ENCODE measurements around the gene ANP32B.
"Not testable (repeated sequence)": the region's sequence is repeated elsewhere in the genome, so short reads cannot be mapped to it uniquely, and the experiment has no call there.

Gene ANP32B

GRCh38 chr9:97964901-97965300 lies 18.2 kb upstream of the ANP32B start:
- DNase-seq = no peak

GRCh38 chr9:97966493-97966892 lies 16.6 kb upstream of the ANP32B start:
- DNase-seq = no peak

GRCh38 chr9:97969014-97969413 lies 14.1 kb upstream of the ANP32B start:
- DNase-seq = no peak

GRCh38 chr9:97970165-97970564 lies 13.0 kb upstream of the ANP32B start:
- DNase-seq = no peak

- no peak for DNase-seq
Observed at GRCh38 chr9:97972753-97973152, 10.4 kb upstream of the ANP32B start.

- DNase-seq = no peak
Observed at GRCh38 chr9:97975376-97975775, 7.8 kb upstream of the ANP32B start.

GRCh38 chr9:97976633-97977032 lies 6.5 kb upstream of the ANP32B start:
- DNase-seq = not testable (repeated sequence)

GRCh38 chr9:97978371-97979130 lies 4.6 kb upstream of the ANP32B start:
- no peak for DNase-seq

- no peak for DNase-seq
Observed at GRCh38 chr9:97979788-97980478, 3.2 kb upstream of the ANP32B start.

- no peak for DNase-seq
Observed at GRCh38 chr9:97980479-97980803, 2.7 kb upstream of the ANP32B start.

GRCh38 chr9:97980918-97981845 lies 2.0 kb upstream of the ANP32B start:
- no peak for DNase-seq

- no peak for DNase-seq
Observed at GRCh38 chr9:97981846-97982682, 1.1 kb upstream of the ANP32B start.

- DNase-seq = peak; percentile 57 to 69
Observed at GRCh38 chr9:97983589-97984187, 547 bp downstream of the ANP32B start.

GRCh38 chr9:97984188-97985057 lies 1.3 kb downstream of the ANP32B start:
- peak; percentile 78 to 84 for DNase-seq

GRCh38 chr9:97985058-97985861 lies 2.1 kb downstream of the ANP32B start:
- peak in 1 of 2 donors; percentile 50 for DNase-seq

- DNase-seq = peak; percentile 13 to 15
Observed at GRCh38 chr9:97987487-97987886, 4.3 kb downstream of the ANP32B start.

GRCh38 chr9:97990259-97990658 lies 7.1 kb downstream of the ANP32B start:
- no peak for DNase-seq

- DNase-seq = no peak
Observed at GRCh38 chr9:97991818-97992217, 8.7 kb downstream of the ANP32B start.

- DNase-seq = no peak
Observed at GRCh38 chr9:97992219-97992618, 9.1 kb downstream of the ANP32B start.

- DNase-seq = peak in 1 of 2 donors; percentile 29
Observed at GRCh38 chr9:97993000-97993399, 9.9 kb downstream of the ANP32B start.
